Neural progenitor cell (in vitro differentiated cells): ENCODE results near the gene FSCN2.

ENCODE experiments used
- CTCF ChIP-seq: fragments of 200-600 bp; sonication (generic); IDR thresholded peaks from 2 replicates; pipeline ENCODE4 v1.5.1; 2017; ENCODE audit warnings: antibody characterized with exemption, mild to moderate bottlenecking
- EZH2 ChIP-seq: fragments of 200-600 bp; sonication (generic); IDR thresholded peaks from 2 replicates; pipeline ENCODE4 v1.6.1; 2017; ENCODE audit warnings: antibody characterized with exemption, mild to moderate bottlenecking, moderate library complexity
- EZH2phosphoT487 ChIP-seq: fragments of 200-600 bp; sonication (generic); IDR thresholded peaks from 2 replicates; pipeline ENCODE4 v1.6.1; 2017; ENCODE audit warnings: antibody characterized with exemption

DNA sequence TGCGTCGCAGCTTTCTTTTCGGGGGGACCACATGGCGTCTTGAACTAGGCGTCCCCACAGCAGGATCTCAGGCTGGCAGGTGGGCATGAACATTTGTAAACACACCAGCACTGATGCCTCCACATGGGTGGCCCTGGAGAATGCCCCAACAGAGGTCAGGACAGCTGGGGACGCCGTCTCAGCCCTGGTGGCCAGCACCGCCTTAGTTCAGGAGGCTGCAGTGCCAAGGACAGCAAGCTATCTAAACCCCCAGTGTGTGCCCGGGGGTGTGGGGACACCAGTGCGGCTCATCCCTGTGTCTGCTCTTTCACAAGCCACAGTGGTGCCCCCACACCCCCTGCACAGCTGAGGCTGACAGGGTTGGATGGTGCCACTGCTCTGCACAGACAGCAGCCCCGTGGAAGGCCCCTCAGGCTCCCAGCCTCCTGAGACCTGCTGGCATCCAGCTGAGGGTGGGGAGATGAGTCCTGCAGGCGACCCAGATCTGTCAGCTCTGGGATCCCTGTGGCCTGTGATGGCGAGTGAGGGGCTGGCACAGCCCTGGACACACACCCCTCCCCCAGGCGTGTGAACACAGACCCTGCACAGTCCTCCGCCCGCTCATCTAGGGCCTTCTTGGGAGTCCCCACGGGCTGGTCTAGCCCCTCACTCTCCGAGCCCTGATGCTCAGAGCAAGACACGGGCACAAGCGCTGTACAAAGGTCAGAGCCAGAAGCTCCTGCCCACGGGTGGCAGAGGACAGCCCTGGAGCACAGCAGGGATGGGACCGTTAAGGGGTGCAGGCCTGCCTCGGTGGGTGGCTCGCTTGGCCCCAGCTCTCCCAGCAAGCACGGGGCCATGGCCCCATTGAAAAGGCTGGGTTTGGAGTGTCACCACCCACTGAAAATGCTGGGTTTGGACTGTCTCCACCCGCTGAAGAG is 10.7 kb downstream of the FSCN2 start:
- TF ChIP-seq CTCF (no peak), EZH2phosphoT487 (no peak), EZH2 (no peak)
